Measurements from ENCODE around the gene ZNF44.
A peak's percentile ranks its signal among the peaks of the same experiment; 100 is the strongest.
"Not testable (repeated sequence)": the region's sequence is repeated elsewhere in the genome, so short reads cannot be mapped to it uniquely, and the experiment has no call there.

Gene ZNF44

DNA sequence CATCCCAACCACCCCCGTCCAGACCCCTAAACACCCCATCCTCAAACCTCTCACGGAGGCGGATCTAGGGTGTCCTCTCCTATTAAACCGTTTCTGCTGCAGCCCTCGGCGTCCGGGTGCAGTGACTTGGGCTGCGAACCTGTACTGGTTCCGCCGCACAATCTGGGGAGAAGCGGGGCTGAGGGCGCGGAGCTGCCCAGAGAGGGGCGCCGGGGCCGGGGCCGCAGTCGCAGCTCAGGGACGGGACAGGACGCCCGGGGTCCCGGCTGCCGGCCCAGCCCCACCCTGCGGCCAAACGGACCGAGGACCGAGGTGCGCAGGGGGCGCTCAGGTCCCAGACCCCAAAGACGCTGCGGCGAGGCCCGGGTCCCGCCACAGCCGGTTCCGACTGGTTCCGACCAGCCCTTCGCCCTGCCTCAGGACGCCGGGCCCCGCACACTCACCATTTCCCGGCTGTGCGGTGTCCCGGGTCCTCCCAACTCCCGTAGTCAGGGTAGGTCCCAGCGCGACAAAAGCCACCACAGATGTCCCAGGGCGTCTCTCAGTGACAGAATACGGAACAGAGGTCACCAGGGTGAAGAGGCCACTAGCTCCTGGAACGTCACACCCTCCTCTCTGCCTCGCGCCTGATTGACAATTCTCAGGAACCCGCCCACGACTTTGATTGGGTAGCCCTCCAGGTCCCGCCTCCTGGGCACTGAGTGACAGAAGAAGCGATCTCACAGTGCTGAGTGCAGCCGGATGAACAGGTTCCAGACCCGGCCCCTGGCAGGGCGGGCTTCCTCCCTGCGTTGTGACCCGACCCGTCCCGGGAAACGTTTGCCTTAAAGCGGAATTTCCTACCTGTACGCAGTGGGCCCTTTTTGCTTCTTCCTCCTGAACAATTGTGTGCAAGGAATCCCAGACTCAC, at the start of gene ZNF44:
TSS of gene ZNF44 (minus strand) at position 635 of the 910 bp plus-strand sequence. CDS start at position 446, 189 bp downstream.
- H3K4me1 Mint-ChIP-seq = peaks cover 40% of the 10 kb centered on the region
- H3K27me3 Mint-ChIP-seq = no peaks in the 10 kb centered on the region
- peak within 1 kb of the TSS; percentile 100 for H3K4me3 Mint-ChIP-seq
- H3K27ac Mint-ChIP-seq = peak within 1 kb of the TSS; percentile 99
- DNase-seq = peak; percentile 99
- H3K36me3 Mint-ChIP-seq = peaks cover 48% of the 10 kb centered on the region
- CTCF ChIA-PET = interaction anchor here (0.5 kb wide), 1 partner anchor 146 kb away, joined by 3 read pairs; the partner anchor contains the start of gene ZNF443
- H3K9me3 Mint-ChIP-seq = peaks cover 29% of the 10 kb centered on the region

GRCh38 chr19:12333162-12334159, 38.8 kb upstream of the ZNF44 start, which contains the start of gene ZNF563:
Gene ZNF563, minus strand, starts transcription at chr19:12333633. Its CDS starts 151 bp downstream, at chr19:12333482.
- Mint-ChIP-seq H3K4me1 (peaks cover 38% of the 10 kb centered on the region), H3K36me3 (peaks cover 15% of the 10 kb centered on the region), H3K27me3 (no peaks in the 10 kb centered on the region), H3K4me3 (peak within 1 kb of the TSS; percentile 99), H3K9me3 (peaks cover 10% of the 10 kb centered on the region), H3K27ac (peak within 1 kb of the TSS; percentile 99)
- peak; percentile 99 for DNase-seq
- CTCF ChIA-PET = interaction anchor here (0.7 kb wide), 1 partner anchor 370 kb away, joined by 3 read pairs; no protein-coding TSS in a partner anchor

GRCh38 chr19:12331211-12331941, 36.7 kb upstream of the ZNF44 start:
- H3K27me3 Mint-ChIP-seq = no peaks in the 10 kb centered on the region
- peak overlapping the region; percentile 79 for H3K27ac Mint-ChIP-seq
- H3K4me1 Mint-ChIP-seq = peaks cover 38% of the 10 kb centered on the region
- peaks cover 15% of the 10 kb centered on the region for H3K9me3 Mint-ChIP-seq
- DNase-seq = peak; percentile 26
- CTCF ChIA-PET = no interaction called here
- H3K36me3 Mint-ChIP-seq = peaks cover 28% of the 10 kb centered on the region
- peak overlapping the region; percentile 99 for H3K4me3 Mint-ChIP-seq

DNA sequence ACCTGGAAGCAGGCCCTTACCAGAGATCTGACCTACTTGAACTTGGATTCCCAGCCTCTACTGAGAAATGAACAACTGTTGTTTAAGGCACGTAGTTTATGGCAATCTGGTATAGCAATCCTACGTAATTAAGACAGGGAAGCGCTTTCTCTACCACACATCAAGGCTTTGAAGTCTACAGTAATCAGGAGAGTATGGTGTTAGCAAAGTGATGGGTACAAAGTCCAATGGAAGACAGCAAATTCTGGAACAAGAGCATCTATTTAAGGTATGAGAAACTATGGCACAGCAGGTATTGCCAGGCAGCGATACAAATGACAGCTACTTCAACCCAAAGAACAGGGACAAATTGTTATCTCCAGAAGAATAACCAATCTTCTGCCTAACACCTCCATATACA, 35.7 kb upstream of the ZNF44 start:
- no peak for DNase-seq
- Mint-ChIP-seq H3K4me3 (no peak overlapping the region), H3K27ac (no peak overlapping the region), H3K27me3 (no peaks in the 10 kb centered on the region), H3K4me1 (peaks cover 42% of the 10 kb centered on the region), H3K9me3 (peaks cover 21% of the 10 kb centered on the region), H3K36me3 (peaks cover 34% of the 10 kb centered on the region)
- CTCF ChIA-PET = no interaction called here

DNA sequence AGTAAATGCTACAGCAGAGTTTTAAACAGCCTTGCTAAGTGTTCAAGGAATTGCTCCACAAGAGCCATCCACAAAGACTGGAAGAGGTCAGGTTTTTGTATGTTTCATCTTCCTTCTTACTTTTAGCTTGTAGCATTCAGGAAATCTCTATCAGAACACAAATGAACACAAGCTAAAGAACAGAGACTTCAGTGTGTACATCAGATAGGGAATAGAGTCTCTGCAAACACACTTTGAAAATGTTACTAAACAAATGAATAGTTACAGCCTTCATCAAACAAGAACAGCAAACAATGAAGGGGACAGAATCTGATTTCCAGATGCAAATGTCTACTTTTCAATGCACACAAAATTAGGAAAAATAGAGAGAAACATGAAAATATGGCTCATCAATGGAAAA, 31.0 kb upstream of the ZNF44 start:
- H3K9me3 Mint-ChIP-seq = peaks cover 45% of the 10 kb centered on the region
- no peak overlapping the region for H3K4me3 Mint-ChIP-seq
- CTCF ChIA-PET = no interaction called here
- DNase-seq = no peak
- H3K27ac Mint-ChIP-seq = no peak overlapping the region
- no peaks in the 10 kb centered on the region for H3K27me3 Mint-ChIP-seq
- H3K36me3 Mint-ChIP-seq = peaks cover 61% of the 10 kb centered on the region
- H3K4me1 Mint-ChIP-seq = peaks cover 11% of the 10 kb centered on the region

DNA sequence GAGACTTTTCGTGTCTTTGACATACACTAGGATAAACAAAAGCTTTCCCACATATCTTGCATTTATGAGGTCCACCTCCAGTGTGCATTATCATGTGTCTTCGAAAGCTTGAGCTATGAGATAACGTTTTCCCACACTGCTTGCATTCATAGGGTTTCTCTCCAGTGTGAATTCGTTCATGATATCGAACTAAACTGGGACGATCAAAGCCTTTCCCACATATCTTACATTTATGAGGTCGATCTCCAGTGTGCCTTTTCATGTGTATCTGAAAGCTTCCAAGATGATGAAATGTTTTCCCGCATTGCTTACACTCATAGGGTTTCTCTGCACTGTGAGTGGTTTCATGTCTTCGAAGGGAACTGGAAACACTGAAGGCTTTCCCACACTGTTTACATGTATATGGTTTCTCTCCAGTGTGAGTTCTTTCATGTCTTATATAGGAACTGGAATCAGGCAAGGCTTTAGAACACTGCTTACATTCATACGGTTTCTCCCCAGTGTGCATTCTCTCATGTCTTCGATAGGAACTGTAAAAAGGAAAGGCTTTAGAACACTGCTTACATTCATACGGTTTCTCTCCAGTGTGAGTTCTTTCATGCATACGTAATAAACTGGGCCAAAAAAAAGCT, 24.2 kb upstream of the ZNF44 start:
- Mint-ChIP-seq H3K36me3 (peaks cover 61% of the 10 kb centered on the region), H3K9me3 (peaks cover 49% of the 10 kb centered on the region), H3K27me3 (no peaks in the 10 kb centered on the region), H3K27ac (no peak overlapping the region), H3K4me3 (no peak overlapping the region), H3K4me1 (peaks cover 3% of the 10 kb centered on the region)
- CTCF ChIA-PET = no interaction called here
- DNase-seq = no peak

DNA sequence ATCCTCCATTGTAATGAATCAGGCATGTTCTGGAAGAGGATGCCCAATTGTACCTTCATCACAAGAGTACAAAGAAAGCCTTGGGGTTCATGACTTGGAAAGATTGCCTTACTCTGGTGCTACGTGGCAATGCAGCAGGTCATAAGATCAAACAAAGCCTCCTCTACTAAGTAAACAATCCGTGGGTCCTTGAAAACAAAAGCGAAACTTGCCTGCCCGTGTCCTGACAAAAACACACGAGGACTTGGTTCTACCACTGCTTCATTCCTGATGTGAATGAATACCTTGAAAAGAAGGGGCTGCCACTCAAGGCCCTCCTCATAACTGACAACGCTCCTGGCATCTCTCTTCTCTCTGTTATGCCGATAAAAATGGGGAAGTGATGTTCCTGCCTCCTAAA, 19.9 kb upstream of the ZNF44 start:
- Mint-ChIP-seq H3K4me3 (no peak overlapping the region), H3K9me3 (peaks cover 35% of the 10 kb centered on the region), H3K36me3 (peaks cover 36% of the 10 kb centered on the region), H3K27me3 (no peaks in the 10 kb centered on the region), H3K4me1 (peaks cover 3% of the 10 kb centered on the region), H3K27ac (peak overlapping the region; percentile 5)
- CTCF ChIA-PET = no interaction called here
- DNase-seq = no peak

DNA sequence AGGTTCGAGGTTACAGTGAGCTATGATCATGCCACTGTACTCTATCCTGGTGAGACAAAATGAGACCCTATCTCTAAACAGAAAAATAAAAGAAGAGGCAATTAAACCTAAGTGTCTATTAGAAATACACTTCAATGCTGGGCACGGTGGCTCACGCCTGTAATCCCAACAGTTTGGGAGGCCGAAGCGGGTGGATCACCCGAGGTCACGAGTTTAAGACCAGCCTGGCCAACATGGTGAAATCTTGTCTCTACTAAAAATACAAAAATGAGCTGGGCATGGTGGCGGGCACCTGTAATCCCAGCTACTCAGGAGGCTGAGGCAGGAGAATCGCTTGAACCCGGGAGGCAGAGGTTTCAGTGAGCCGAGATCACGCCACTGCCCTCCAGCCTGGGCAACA, 14.2 kb upstream of the ZNF44 start:
- CTCF ChIA-PET, DNase-seq, H3K27ac Mint-ChIP-seq, H3K4me1 Mint-ChIP-seq, H3K4me3 Mint-ChIP-seq, H3K27me3 Mint-ChIP-seq: not testable (repeated sequence)
- Mint-ChIP-seq H3K36me3 (peaks cover 10% of the 10 kb centered on the region), H3K9me3 (peaks cover 28% of the 10 kb centered on the region)

GRCh38 chr19:12295191-12295590, 508 bp upstream of the ZNF44 start:
- CTCF ChIA-PET = no interaction called here
- Mint-ChIP-seq H3K9me3 (peaks cover 29% of the 10 kb centered on the region), H3K36me3 (peaks cover 44% of the 10 kb centered on the region), H3K27me3 (no peaks in the 10 kb centered on the region), H3K27ac (peak overlapping the region; percentile 97), H3K4me3 (peak overlapping the region; percentile 100), H3K4me1 (peaks cover 35% of the 10 kb centered on the region)
- no peak for DNase-seq

- H3K4me3 Mint-ChIP-seq = peak overlapping the region; percentile 100
- H3K36me3 Mint-ChIP-seq = peaks cover 55% of the 10 kb centered on the region
- DNase-seq = peak; percentile 79
- CTCF ChIA-PET = interaction anchor here (0.5 kb wide), 1 partner anchor 147 kb away, joined by 3 read pairs; the partner anchor contains the start of gene ZNF443
- peaks cover 31% of the 10 kb centered on the region for H3K9me3 Mint-ChIP-seq
- peaks cover 47% of the 10 kb centered on the region for H3K4me1 Mint-ChIP-seq
- H3K27me3 Mint-ChIP-seq = no peaks in the 10 kb centered on the region
- H3K27ac Mint-ChIP-seq = peak overlapping the region; percentile 99
These were observed 870 bp downstream of the ZNF44 start for GRCh38 chr19:12293777-12294248.

DNA sequence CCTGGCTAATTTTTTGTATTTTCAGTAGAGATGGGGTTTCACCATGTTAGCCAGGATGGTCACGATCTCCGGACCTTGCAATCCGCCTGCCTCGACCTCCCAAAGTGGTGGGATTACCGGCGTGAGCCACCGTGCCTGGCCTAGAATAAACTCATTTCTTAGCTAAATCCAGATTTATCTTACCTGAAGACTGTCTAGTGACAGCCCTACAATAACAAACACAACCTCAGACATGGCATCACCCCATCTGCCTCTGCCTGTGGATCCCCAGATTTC, 5.0 kb downstream of the ZNF44 start:
- peaks cover 67% of the 10 kb centered on the region for H3K36me3 Mint-ChIP-seq
- peaks cover 54% of the 10 kb centered on the region for H3K4me1 Mint-ChIP-seq
- peaks cover 22% of the 10 kb centered on the region for H3K9me3 Mint-ChIP-seq
- peak overlapping the region; percentile 100 for H3K27ac Mint-ChIP-seq
- H3K27me3 Mint-ChIP-seq = no peaks in the 10 kb centered on the region
- CTCF ChIA-PET = no interaction called here
- no peak for DNase-seq
- peak overlapping the region; percentile 52 for H3K4me3 Mint-ChIP-seq

- CTCF ChIA-PET = no interaction called here
- peaks cover 42% of the 10 kb centered on the region for H3K4me1 Mint-ChIP-seq
- peaks cover 67% of the 10 kb centered on the region for H3K36me3 Mint-ChIP-seq
- H3K9me3 Mint-ChIP-seq = peaks cover 24% of the 10 kb centered on the region
- no peaks in the 10 kb centered on the region for H3K27me3 Mint-ChIP-seq
- no peak for DNase-seq
- H3K4me3 Mint-ChIP-seq = no peak overlapping the region
- peak overlapping the region; percentile 100 for H3K27ac Mint-ChIP-seq
These were observed 6.7 kb downstream of the ZNF44 start for GRCh38 chr19:12287958-12288500.

GRCh38 chr19:12284631-12285030, 10.1 kb downstream of the ZNF44 start:
- H3K9me3 Mint-ChIP-seq = peaks cover 41% of the 10 kb centered on the region
- H3K27ac Mint-ChIP-seq = no peak overlapping the region
- CTCF ChIA-PET = no interaction called here
- peaks cover 73% of the 10 kb centered on the region for H3K36me3 Mint-ChIP-seq
- peaks cover 25% of the 10 kb centered on the region for H3K4me1 Mint-ChIP-seq
- H3K27me3 Mint-ChIP-seq = no peaks in the 10 kb centered on the region
- no peak overlapping the region for H3K4me3 Mint-ChIP-seq
- no peak for DNase-seq
